ENCODE measurements around the gene ITPR1.

DNA sequence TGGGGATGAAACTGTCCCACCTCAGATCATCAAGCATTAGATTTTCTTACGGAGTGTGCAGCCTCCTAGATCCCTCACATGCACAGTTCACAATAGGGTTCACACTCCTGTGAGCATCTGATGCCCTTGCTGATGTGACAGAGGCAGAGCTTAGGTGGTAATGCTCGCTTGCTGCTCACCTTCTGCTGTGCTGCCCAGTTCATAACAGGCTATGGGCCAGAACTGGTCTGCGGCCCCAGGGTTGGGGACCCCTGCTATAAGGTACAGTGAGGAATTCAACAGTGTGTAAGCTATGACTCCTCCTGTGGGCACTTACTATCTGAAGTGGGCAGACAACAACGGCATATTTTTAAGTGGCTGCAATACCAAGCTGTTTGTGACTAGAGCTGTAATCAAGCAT is 298.2 kb downstream of the ITPR1 start:
- no peak for TF ChIP-seq EZH2 (IDR thresholded peaks at IDR 0.05; ENCODE audit: borderline replicate concordance, low read length)
- TF ChIP-seq, protein P1, sequence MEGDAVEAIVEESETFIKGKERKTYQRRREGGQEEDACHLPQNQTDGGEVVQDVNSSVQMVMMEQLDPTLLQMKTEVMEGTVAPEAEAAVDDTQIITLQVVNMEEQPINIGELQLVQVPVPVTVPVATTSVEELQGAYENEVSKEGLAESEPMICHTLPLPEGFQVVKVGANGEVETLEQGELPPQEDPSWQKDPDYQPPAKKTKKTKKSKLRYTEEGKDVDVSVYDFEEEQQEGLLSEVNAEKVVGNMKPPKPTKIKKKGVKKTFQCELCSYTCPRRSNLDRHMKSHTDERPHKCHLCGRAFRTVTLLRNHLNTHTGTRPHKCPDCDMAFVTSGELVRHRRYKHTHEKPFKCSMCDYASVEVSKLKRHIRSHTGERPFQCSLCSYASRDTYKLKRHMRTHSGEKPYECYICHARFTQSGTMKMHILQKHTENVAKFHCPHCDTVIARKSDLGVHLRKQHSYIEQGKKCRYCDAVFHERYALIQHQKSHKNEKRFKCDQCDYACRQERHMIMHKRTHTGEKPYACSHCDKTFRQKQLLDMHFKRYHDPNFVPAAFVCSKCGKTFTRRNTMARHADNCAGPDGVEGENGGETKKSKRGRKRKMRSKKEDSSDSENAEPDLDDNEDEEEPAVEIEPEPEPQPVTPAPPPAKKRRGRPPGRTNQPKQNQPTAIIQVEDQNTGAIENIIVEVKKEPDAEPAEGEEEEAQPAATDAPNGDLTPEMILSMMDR (IDR thresholded peaks at IDR 0.05; ENCODE audit: low read length) = no peak
